GM23338 (cell line): ENCODE data around the gene KCNK4. TPM values are rescaled to one million over a fixed set of nuclear protein-coding genes. Genes with fewer than 3 reads are reported as not detected.
A peak's percentile ranks its signal among the peaks of the same experiment; 100 is the strongest.

Source experiments
- ATAC-seq: fragments of 200-7000 bp; cut with Tn5 transposase; 3 replicates; pipeline ENCODE4 v1.9.1; 2020
- DNase-seq: peaks from one replicate; pipeline ENCODE4 v3.0.0-alpha.2; 2015; ENCODE audit warnings: low spot score
- H2AFZ ChIP-seq: fragments of 200-600 bp; sonication (generic); 2 replicates; pipeline ENCODE4 v1.8.0; 2016; ENCODE audit warnings: antibody characterized with exemption, mild to moderate bottlenecking, moderate library complexity
- H3F3A ChIP-seq: fragments of 200-600 bp; sonication (generic); replicated peaks from 2 replicates; pipeline ENCODE4 v1.8.0; 2017; ENCODE audit warnings: antibody characterized with exemption, mixed run types, low read depth
- H3K27ac ChIP-seq: fragments of 200-600 bp; sonication (generic); 2 replicates; pipeline ENCODE4 v1.6.1; 2016; ENCODE audit warnings: low read depth
- H3K27me3 ChIP-seq: fragments of 200-600 bp; sonication (generic); 2 replicates; pipeline ENCODE4 v1.8.0; 2016; ENCODE audit warnings: mild to moderate bottlenecking, mixed run types, moderate library complexity; ENCODE audit not compliant: insufficient read depth
- H3K36me3 ChIP-seq: fragments of 200-600 bp; sonication (generic); 2 replicates; pipeline ENCODE4 v1.8.0; 2016; ENCODE audit warnings: mild to moderate bottlenecking; ENCODE audit not compliant: insufficient read depth
- H3K4me1 ChIP-seq: fragments of 200-600 bp; sonication (generic); 2 replicates; pipeline ENCODE4 v1.8.0; 2016; ENCODE audit warnings: mild to moderate bottlenecking, moderate library complexity; ENCODE audit not compliant: insufficient read depth
- H3K4me2 ChIP-seq: fragments of 200-600 bp; sonication (generic); 2 replicates; pipeline ENCODE4 v1.7.1; 2017; ENCODE audit warnings: mixed run types
- H3K4me3 ChIP-seq: fragments of 200-600 bp; sonication (generic); 2 replicates; pipeline ENCODE4 v1.6.1; 2016; ENCODE audit warnings: mixed run types
- H3K79me2 ChIP-seq: fragments of 200-600 bp; sonication (generic); replicated peaks from 2 replicates; pipeline ENCODE4 v1.8.0; 2017; ENCODE audit warnings: mild to moderate bottlenecking; ENCODE audit not compliant: insufficient read depth
- H3K9me2 ChIP-seq: fragments of 200-600 bp; sonication (generic); 2 replicates; pipeline ENCODE4 v1.8.0; 2017; ENCODE audit not compliant: insufficient read depth
- H4K20me1 ChIP-seq: fragments of 200-600 bp; sonication (generic); replicated peaks from 2 replicates; pipeline ENCODE4 v1.8.0; 2017; ENCODE audit warnings: mild to moderate bottlenecking; ENCODE audit not compliant: insufficient read depth
- H3K27ac Mint-ChIP-seq: 2 replicates; pipeline ENCODE4 v1.8.0; 2020; ENCODE audit warnings: inconsistent platforms, mild to moderate bottlenecking, moderate library complexity, mixed read lengths
- H3K27me3 Mint-ChIP-seq: 3 replicates; pipeline ENCODE4 v1.8.0; 2022; ENCODE audit warnings: low read depth, mild to moderate bottlenecking, moderate library complexity, mixed read lengths, inconsistent platforms; ENCODE audit not compliant: insufficient read depth, poor library complexity
- H3K36me3 Mint-ChIP-seq: 3 replicates; pipeline ENCODE4 v1.8.0; 2021; ENCODE audit warnings: low read depth, mild to moderate bottlenecking, inconsistent platforms, moderate library complexity, mixed read lengths
- H3K4me1 Mint-ChIP-seq: 3 replicates; pipeline ENCODE4 v1.8.0; 2020; ENCODE audit warnings: mild to moderate bottlenecking, inconsistent platforms, mixed read lengths
- H3K4me3 Mint-ChIP-seq: 3 replicates; pipeline ENCODE4 v1.8.0; 2021; ENCODE audit warnings: moderate library complexity, mild to moderate bottlenecking, inconsistent platforms, mixed read lengths
- H3K9me3 Mint-ChIP-seq: 3 replicates; pipeline ENCODE4 v1.8.0; 2020; ENCODE audit warnings: moderate library complexity, mild to moderate bottlenecking, inconsistent platforms, mixed read lengths
- CREB1 ChIP-seq: fragments of 250-450 bp; sonication (Bioruptor Pico); IDR thresholded peaks from 2 replicates; pipeline ENCODE4 v1.5.0; 2020; ENCODE audit warnings: low read depth, mild to moderate bottlenecking, moderate library complexity
- EZH2 ChIP-seq: fragments of 200-600 bp; sonication (generic); IDR thresholded peaks from one replicate; pipeline ENCODE4 v1.8.0; 2017; ENCODE audit warnings: antibody characterized with exemption, mild to moderate bottlenecking, low read depth; ENCODE audit not compliant: unreplicated experiment
- EZH2phosphoT487 ChIP-seq: fragments of 200-600 bp; sonication (generic); IDR thresholded peaks from one replicate; pipeline ENCODE4 v1.8.1; 2018; ENCODE audit warnings: antibody characterized with exemption; ENCODE audit not compliant: unreplicated experiment
- JUNB ChIP-seq: IDR thresholded peaks from one replicate; pipeline ENCODE4 v1.6.1; 2016; ENCODE audit warnings: antibody characterized with exemption; ENCODE audit not compliant: unreplicated experiment
- NANOG ChIP-seq: IDR thresholded peaks from 2 replicates; pipeline ENCODE4 v1.6.1; 2016; ENCODE audit warnings: antibody characterized with exemption, borderline replicate concordance
- POLR2AphosphoS5 ChIP-seq: IDR thresholded peaks from 2 replicates; pipeline ENCODE4 v1.6.1; 2016; ENCODE audit warnings: antibody characterized with exemption, low read depth
- ZNF331 ChIP-seq: fragments of 250-450 bp; sonication (Bioruptor Pico); IDR thresholded peaks from 2 replicates; pipeline ENCODE4 v1.5.0; 2020; ENCODE audit warnings: low read depth, mild to moderate bottlenecking, moderate library complexity
- polyA plus RNA-seq: library from polyadenylated mRNA; unstranded; fragments of >200 nt; fragmentation: Nextera tagmentation; extraction: Ambion mirVana; gene quantifications from 2 replicates; pipeline ENCODE4 v1.2.1, GENCODE V29; 2016
- total RNA-seq: library from RNA; depleted of rRNA; stranded (reverse); fragments of >200 nt; shearing (Covaris generic); gene quantifications from 2 replicates; pipeline ENCODE4 v1.2.3, GENCODE V29; 2014
- TF ChIP-seq, protein P1 (sequence below): IDR thresholded peaks from one replicate; pipeline ENCODE4 v1.6.1; 2018; ENCODE audit warnings: antibody characterized with exemption; ENCODE audit not compliant: unreplicated experiment
- TF ChIP-seq, protein P2 (sequence below), 2 experiments: fragments of 200-600 bp in 1 of 2; sonication (generic) in 1 of 2; conservative IDR thresholded peaks; 2 replicates each; pipeline versions ENCODE4 v1.5.1 to v1.6.1; 2016 to 2017; ENCODE audit warnings: antibody characterized with exemption in 2 of 2, low read depth in 2 of 2, mild to moderate bottlenecking in 2 of 2, moderate library complexity in 1 of 2

Gene KCNK4
- total and polyA plus RNA-seq, 2 experiments from 2014 or later, result 1.0 TPM; not detected in 1

DNA sequence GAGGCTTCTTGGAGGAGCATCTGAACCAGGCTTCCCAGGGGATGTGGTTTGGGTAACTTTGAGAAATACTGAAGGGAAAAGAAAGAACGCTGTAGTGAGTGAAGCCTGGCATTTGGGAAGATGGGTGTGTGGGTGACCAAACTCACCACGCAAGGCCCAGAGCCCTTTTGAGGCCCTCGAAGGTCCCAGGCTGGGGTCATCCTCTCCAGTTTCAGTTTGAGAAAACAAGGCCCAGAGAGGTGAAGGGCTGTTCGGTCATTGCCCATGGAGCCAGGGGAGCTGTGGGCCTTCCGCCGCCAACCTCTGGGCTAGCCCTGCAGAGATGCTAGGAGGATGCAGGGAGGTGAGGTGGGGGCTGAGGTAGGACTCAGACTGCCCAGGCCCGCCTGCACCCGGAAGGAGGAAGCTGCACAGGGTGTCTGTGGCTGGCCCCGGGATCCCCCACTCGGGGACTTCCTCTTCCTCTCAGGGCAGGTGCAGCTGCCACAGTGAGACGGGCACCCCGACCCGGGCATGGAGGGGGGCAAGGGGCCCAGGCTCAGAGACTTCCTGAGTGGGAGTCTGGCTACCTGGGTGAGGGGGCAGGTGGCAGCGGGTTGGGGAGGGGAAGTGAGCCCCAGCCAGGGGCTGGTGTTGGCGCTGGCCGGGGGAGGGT is 48.8 kb downstream of the KCNK4 start, which contains the start of gene CCDC88B (continued):
- TF ChIP-seq, protein P1, sequence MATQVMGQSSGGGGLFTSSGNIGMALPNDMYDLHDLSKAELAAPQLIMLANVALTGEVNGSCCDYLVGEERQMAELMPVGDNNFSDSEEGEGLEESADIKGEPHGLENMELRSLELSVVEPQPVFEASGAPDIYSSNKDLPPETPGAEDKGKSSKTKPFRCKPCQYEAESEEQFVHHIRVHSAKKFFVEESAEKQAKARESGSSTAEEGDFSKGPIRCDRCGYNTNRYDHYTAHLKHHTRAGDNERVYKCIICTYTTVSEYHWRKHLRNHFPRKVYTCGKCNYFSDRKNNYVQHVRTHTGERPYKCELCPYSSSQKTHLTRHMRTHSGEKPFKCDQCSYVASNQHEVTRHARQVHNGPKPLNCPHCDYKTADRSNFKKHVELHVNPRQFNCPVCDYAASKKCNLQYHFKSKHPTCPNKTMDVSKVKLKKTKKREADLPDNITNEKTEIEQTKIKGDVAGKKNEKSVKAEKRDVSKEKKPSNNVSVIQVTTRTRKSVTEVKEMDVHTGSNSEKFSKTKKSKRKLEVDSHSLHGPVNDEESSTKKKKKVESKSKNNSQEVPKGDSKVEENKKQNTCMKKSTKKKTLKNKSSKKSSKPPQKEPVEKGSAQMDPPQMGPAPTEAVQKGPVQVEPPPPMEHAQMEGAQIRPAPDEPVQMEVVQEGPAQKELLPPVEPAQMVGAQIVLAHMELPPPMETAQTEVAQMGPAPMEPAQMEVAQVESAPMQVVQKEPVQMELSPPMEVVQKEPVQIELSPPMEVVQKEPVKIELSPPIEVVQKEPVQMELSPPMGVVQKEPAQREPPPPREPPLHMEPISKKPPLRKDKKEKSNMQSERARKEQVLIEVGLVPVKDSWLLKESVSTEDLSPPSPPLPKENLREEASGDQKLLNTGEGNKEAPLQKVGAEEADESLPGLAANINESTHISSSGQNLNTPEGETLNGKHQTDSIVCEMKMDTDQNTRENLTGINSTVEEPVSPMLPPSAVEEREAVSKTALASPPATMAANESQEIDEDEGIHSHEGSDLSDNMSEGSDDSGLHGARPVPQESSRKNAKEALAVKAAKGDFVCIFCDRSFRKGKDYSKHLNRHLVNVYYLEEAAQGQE, result no peak
- TF ChIP-seq JUNB, result no peak
- TF ChIP-seq, protein P2, sequence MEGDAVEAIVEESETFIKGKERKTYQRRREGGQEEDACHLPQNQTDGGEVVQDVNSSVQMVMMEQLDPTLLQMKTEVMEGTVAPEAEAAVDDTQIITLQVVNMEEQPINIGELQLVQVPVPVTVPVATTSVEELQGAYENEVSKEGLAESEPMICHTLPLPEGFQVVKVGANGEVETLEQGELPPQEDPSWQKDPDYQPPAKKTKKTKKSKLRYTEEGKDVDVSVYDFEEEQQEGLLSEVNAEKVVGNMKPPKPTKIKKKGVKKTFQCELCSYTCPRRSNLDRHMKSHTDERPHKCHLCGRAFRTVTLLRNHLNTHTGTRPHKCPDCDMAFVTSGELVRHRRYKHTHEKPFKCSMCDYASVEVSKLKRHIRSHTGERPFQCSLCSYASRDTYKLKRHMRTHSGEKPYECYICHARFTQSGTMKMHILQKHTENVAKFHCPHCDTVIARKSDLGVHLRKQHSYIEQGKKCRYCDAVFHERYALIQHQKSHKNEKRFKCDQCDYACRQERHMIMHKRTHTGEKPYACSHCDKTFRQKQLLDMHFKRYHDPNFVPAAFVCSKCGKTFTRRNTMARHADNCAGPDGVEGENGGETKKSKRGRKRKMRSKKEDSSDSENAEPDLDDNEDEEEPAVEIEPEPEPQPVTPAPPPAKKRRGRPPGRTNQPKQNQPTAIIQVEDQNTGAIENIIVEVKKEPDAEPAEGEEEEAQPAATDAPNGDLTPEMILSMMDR (conservative IDR thresholded peaks at IDR 0.05; ENCODE audit: low read depth in 2 of 2), result no peak
- TF ChIP-seq CREB1 (CRISPR knock-in tag), result no peak
- TF ChIP-seq EZH2, result no peak
- TF ChIP-seq NANOG, result no peak

DNA sequence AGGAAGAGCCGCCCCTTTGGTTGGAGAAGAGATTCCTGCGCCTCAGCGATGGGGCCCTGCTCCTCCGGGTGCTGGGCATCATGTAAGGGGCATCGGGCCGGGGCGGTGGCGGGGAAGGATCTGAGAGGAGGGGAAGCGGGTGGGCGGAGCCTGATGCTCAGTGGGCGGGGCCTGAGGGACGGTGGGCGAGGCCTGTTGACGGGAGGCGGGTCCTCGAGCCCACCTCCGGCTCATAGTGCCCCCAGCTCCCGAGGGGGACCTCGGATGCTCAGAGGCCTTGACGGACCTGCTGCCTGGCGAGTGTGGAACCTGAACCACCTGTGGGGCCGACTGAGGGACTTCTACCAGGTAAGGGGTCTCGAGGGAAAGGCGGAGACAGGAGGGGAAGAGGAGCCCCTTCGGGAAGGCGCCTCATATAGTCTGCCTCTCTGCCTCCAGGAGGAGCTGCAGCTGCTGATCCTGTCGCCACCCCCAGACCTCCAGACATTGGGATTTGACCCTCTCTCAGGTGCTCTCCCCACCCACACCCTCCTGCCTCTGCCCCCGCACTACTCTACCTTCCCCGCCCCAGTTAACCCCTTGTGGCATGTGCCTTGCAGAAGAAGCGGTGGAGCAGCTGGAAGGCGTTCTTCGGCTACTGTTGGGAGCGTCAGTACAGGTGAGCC is 49.7 kb downstream of the KCNK4 start:
- Histone ChIP-seq H3F3A (0 out of 2 replicates have a peak, but pooled peaks cover 5% of the 10 kb centered on the region), H3K4me2 (peak overlapping the region; percentile 93), H3K27ac (no peak overlapping the region), H3K79me2 (no peaks in the 10 kb centered on the region), H3K4me3 (peak overlapping the region; percentile 74), H3K27me3 (no peaks in the 10 kb centered on the region), H3K9me2 (no peaks in the 10 kb centered on the region), H3K36me3 (no peaks in the 10 kb centered on the region), H3K4me1 (peaks cover 11% of the 10 kb centered on the region; the same call in 1 of the 2 replicates), H4K20me1 (no peaks in the 10 kb centered on the region), H2AFZ (peak overlapping the region; percentile 97)
- H3K4me1 Mint-ChIP-seq, result peaks cover 12% of the 10 kb centered on the region
- peaks cover 26% of the 10 kb centered on the region for H3K27me3 Mint-ChIP-seq
- ATAC-seq (peak; percentile 59), DNase-seq (peak; percentile 90)
- no peaks in the 10 kb centered on the region; the same call in 2 of the 3 replicates for H3K36me3 Mint-ChIP-seq
- no peak overlapping the region for H3K27ac Mint-ChIP-seq
- TF ChIP-seq JUNB (no peak), POLR2AphosphoS5 (peak; percentile 64), EZH2phosphoT487 (no peak), CREB1 (CRISPR knock-in tag) (peak; percentile 16; the same call in 1 of the 2 replicates), ZNF331 (CRISPR knock-in tag) (no peak)
- TF ChIP-seq, protein P2 (conservative IDR thresholded peaks at IDR 0.05; ENCODE audit: low read depth in 2 of 2), result peak; percentile 48 to 56
- peak overlapping the region; percentile 73 for H3K4me3 Mint-ChIP-seq
- H3K9me3 Mint-ChIP-seq, result no peaks in the 10 kb centered on the region
